ENCODE data around the gene SPARC.

SPARC gene

GRCh38 chr5:151677776-151678545 lies 8.8 kb downstream of the SPARC start:
- no peak for DNase-seq

DNA sequence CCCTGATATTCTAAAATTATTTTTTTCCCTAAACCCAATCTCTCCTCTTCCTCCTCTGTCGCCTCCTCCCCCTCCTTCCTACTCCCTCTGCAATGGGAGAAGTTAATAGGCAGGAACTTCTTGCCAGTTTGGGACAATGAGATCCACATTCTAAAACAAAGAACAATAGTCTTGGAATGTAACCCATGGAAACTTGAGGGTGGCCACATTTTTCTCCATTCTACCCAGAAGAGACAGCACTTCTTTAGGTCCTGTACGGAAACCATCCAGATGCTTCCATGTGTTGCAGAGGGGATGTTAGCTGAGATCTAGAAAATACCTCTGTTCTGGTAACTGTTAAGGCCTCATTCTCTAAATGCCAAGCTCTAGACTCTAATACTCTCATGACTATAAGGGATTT lies 10.0 kb downstream of the SPARC start:
- DNase-seq = no peak

GRCh38 chr5:151676314-151676712 lies 10.4 kb downstream of the SPARC start:
- no peak for DNase-seq

DNA sequence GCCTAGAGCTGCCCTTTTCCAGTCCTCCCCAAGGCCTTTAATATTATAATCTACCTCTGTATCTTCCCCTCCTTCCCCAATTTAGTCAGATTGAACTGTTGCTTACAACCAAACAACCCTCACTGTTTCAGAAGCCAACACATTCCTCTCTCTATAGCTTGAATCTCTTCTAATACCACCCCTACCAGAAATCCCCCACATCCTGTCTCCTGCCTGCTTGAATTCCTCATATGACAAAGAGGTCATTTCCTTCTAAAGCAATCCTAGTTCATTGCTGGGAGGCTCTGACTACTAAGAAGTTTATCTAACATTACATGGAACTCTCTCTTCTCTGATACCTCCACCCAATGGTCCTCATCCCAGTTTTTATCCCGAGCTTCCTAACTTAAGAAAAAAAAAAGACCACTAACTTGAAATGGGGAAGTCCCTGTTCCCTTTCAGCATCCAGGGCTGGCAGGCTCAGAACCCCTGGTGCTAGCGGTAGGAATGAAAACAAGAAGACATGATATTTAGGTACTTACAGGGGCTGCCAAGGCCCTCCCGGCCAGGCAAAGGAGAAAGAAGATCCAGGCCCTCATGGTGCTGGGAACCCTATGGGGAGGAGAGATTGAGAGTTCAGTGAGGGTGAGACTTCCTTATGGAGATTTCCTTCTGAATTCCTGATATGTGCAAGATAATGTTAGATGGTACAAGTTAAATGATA lies 11.0 kb downstream of the SPARC start:
- no peak for DNase-seq

- DNase-seq = no peak
Measured at GRCh38 chr5:151674626-151675610, 11.8 kb downstream of the SPARC start.

- DNase-seq = no peak
Measured at GRCh38 chr5:151673421-151673820, 13.3 kb downstream of the SPARC start.

GRCh38 chr5:151672516-151672915 lies 14.2 kb downstream of the SPARC start:
- DNase-seq = no peak

- no peak for DNase-seq
Measured at GRCh38 chr5:151671950-151672349, 14.8 kb downstream of the SPARC start.

- no peak for DNase-seq
Measured at GRCh38 chr5:151670953-151671636, 15.6 kb downstream of the SPARC start.

DNA sequence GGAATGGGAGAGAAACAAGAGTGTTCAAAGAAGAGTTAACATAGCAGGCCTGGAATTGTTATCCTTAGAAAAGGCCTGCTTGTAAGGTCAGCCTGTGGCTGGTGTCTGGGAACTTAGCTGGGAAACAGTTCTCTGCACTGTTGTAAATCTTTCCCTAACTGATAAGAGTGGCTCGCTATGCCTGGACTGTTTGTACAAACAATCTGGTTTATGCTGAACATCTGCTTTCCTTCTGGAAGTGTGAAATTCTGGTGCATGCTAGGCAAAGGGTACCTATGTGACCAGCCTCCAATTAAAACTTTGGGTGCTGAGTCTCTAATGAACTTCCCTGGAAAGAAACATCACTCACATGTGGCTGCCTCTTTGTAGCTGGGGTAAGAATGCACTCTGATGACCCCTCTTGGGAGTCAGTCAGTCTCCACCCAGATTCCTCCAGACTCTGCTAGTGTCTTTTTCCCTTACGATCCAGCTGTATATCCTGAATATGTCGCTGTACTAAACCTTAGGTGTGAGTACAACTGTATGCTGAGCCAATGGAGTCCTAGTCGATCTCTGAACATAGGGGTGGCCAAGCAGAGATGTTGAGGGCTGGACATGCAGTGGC lies 16.5 kb downstream of the SPARC start:
- DNase-seq = no peak

GRCh38 chr5:151667083-151667482 lies 19.6 kb downstream of the SPARC start:
- DNase-seq = no peak

GRCh38 chr5:151665613-151666012 lies 21.1 kb downstream of the SPARC start:
- DNase-seq = no peak

GRCh38 chr5:151664694-151665585 lies 21.8 kb downstream of the SPARC start:
- DNase-seq = no peak

DNA sequence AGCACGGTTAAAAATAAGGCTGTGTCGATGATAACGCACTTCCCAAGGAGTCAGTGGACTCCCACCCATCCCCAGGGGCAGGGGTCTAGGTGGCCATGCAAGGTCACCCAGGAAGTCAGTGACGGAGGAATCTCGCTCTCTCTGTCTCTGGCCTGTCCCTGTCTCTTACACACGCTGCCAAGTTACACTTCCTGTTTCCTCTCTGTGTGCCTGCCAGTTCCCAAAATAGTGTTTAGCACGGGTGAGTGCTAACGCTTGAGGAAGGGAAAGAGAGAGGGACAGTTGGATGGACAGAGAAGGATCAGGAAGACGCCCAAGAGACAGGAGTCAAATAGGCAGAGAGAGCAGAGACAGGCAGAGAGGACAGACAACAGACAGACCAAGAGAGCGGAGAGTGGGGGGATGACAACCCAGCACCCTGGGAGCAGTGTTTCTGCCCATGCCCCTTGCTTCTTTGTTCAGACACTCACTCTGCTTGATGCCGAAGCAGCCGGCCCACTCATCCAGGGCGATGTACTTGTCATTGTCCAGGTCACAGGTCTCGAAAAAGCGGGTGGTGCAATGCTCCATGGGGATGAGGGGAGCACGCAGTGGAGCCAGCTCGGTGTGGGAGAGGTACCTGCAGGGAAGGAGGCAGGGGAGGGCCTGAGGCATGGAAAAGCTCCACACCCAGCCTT lies 23.0 kb downstream of the SPARC start:
- DNase-seq = no peak

DNA sequence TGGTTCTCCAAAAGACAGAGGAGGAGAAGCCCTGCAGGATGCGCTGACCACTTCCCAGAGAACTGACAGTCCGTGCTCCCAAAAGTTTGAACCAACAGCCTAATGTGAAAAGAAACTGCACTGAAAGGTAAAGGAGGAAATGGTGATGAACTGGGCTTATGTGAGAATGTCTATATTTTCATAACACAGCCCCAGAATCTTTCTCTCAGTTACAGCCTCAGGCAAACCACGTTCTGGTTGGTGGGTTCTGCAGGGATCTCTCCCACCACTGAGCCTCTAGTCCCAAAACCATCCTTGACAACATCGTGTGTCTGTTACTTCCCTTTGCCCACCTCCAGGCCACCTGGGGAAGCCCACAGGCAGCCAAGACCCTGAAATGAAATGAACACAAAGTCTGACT lies 23.9 kb downstream of the SPARC start:
- no peak for DNase-seq

DNA sequence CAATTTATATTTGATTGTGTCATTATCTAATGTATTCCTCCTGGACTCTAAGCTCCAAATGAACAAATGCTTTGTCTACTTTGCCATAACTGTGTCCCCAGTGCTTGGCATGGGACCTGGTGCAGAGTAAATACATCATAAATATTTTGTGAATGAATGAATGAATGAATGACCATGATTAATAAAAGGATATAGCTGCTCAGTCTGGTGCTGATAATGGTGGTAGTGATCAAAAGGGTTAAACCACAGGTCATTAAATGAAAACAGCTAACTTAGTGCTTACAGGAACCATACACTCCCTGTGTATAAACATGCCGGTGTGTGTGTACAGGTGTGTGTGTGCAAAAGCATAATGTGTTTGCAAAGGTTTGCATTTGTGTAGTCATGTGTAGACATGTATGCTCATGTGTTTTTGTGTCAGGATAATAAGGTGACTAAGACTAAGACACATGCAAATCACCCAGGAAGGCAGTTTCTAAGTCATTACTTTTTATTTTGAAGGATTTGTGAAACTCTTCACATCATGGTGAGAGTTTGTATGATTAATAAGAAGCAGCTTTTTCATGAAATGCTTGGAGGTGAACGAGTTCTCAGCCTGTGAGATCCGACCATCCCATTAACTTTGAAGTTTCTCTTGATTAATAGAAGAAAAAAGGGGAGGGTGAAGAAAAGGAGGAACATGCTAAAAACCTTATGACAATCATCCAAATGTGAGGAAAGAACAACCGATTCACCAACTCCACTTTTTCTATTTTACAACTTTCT lies 24.6 kb downstream of the SPARC start:
- no peak for DNase-seq

- no peak for DNase-seq
Measured at GRCh38 chr5:151660616-151661495, 25.9 kb downstream of the SPARC start.

DNA sequence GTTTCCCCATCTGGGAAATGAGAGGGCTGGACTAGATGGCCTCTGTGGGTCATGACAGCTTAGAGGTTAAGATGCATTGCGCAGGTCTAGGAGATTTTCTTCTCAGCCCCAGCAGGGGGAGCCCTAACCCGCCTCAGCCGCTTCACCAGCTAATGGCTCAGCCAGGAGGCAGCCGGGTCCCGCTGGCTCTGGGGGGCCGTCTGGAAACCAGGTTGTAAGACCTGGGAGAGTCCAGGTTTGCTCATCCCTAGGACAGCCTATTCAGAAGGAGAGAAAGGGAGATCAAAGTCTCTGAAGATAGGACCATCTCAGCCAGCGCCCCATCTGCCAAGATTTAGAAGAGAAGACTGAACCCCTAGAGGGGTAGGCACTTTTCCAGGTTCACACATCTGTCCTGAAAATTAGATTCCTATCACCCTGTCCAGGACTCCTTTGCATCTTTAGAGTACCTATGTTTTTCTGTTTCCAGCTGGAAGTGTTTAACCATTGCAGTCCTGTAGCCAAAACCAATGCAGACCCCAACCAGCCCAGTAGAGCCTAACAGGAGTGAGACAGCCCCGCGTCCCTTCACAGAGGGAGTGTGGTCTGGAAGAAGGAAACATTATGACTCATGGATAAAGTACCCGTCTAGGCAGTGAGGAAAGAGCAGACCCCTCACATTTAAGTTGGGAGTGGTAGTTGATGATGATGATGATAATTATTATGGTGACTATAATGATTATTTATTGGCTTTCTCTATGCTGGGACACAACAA lies 27.5 kb downstream of the SPARC start:
- peak; percentile 82 for DNase-seq

Data from activated naive CD4-positive, alpha-beta T cell treated with Interleukin-2 at 50 U/mL for 16 hours (primary cell).